Caco-2 (cell line): Measurements from ENCODE around the gene SMPX. TPM values are rescaled to one million over a fixed set of nuclear protein-coding genes. Genes with fewer than 3 reads are reported as not detected.

Source experiments
- BruUV-seq: library from RNA; stranded (reverse); fragments of 400-500 nt; replicated peaks from 2 replicates; lab custom pipeline; 2021; lab: Mats Ljungman, UMichigan
- CTCF ChIA-PET: fragments of 300-600 bp; sonication (Branson Sonifier 250); formaldehyde crosslinking; loops from one replicate; lab custom pipeline; 2022; ENCODE audit warnings: antibody characterized with exemption; lab: Charles Lee
- POLR2A ChIA-PET: fragments of 300-600 bp; sonication (Branson Sonifier 250); formaldehyde crosslinking; loops from one replicate; lab custom pipeline; 2022; ENCODE audit warnings: antibody characterized with exemption; lab: Charles Lee
- DNase-seq, 2 experiments: peaks; one replicate each; pipeline versions ENCODE4 v3.0.0 to v3.0.0-alpha.2; 2020 to 2022
- H3K27me3 ChIP-seq: replicated peaks from 2 replicates; pipeline ENCODE4 v1.6.0; 2011; ENCODE audit warnings: low read length; ENCODE audit not compliant: control insufficient read depth, insufficient read depth
- H3K36me3 ChIP-seq: 2 replicates; pipeline ENCODE4 v1.5.1; 2011; ENCODE audit warnings: low read length; ENCODE audit not compliant: control insufficient read depth, insufficient read depth
- H3K4me1 ChIP-seq: fragments of 250-450 bp; sonication (Bioruptor Pico); 2 replicates; pipeline ENCODE4 v1.5.1; 2020; ENCODE audit warnings: mild to moderate bottlenecking
- H3K4me3 ChIP-seq: 2 replicates; pipeline ENCODE4 v1.5.1; 2011; ENCODE audit warnings: low read depth, mild to moderate bottlenecking, control low read depth, low read length
- H3K9me3 ChIP-seq: fragments of 250-450 bp; sonication (Bioruptor Pico); 2 replicates; pipeline ENCODE4 v1.5.1; 2020; ENCODE audit warnings: mild to moderate bottlenecking, moderate library complexity
- H3K27ac Mint-ChIP-seq: one replicate; pipeline ENCODE4 v1.8.0; 2022; ENCODE audit warnings: mixed read lengths; ENCODE audit not compliant: unreplicated experiment
- H3K27me3 Mint-ChIP-seq: one replicate; pipeline ENCODE4 v1.8.0; 2022; ENCODE audit warnings: mixed read lengths; ENCODE audit not compliant: insufficient read depth, unreplicated experiment
- H3K36me3 Mint-ChIP-seq: one replicate; pipeline ENCODE4 v1.8.0; 2022; ENCODE audit warnings: mild to moderate bottlenecking, mixed read lengths; ENCODE audit not compliant: insufficient read depth, unreplicated experiment
- H3K4me1 Mint-ChIP-seq: one replicate; pipeline ENCODE4 v1.8.0; 2022; ENCODE audit warnings: low read depth, mixed read lengths; ENCODE audit not compliant: unreplicated experiment
- H3K4me3 Mint-ChIP-seq: one replicate; pipeline ENCODE4 v1.8.0; 2022; ENCODE audit warnings: mild to moderate bottlenecking, moderate library complexity, mixed read lengths; ENCODE audit not compliant: unreplicated experiment
- H3K9me3 Mint-ChIP-seq: one replicate; pipeline ENCODE4 v1.8.0; 2022; ENCODE audit warnings: mixed read lengths; ENCODE audit not compliant: unreplicated experiment
- intact Hi-C: fragments of 100-400 bp; cut with micrococcal nuclease; formaldehyde crosslinking; loops from one replicate; pipeline ENCODE4 v1.10.0; 2022; ENCODE audit not compliant: unreplicated experiment
- total RNA-seq: library from RNA; stranded (reverse); gene quantifications from 2 replicates; pipeline ENCODE4 v1.2.3, GENCODE V29; 2022
- TF ChIP-seq, protein P1 (sequence below), 2 experiments: fragments of 200-600 bp in 1 of 2; IDR thresholded peaks; 1 replicate in 1 of 2; 2 replicates in 1 of 2; pipeline versions ENCODE4 v1.5.1 to v1.8.0; 2011 to 2022; ENCODE audit warnings: antibody characterized with exemption in 1 of 2, control low read depth in 1 of 2, inconsistent platforms in 1 of 2, low read depth in 1 of 2, low read length in 1 of 2, mild to moderate bottlenecking in 1 of 2, moderate library complexity in 1 of 2; ENCODE audit not compliant: insufficient read depth in 1 of 2, severe bottlenecking in 1 of 2, unreplicated experiment in 1 of 2

Gene SMPX
- total RNA-seq, 1 experiment from 2014 or later: 2.9 TPM

DNA sequence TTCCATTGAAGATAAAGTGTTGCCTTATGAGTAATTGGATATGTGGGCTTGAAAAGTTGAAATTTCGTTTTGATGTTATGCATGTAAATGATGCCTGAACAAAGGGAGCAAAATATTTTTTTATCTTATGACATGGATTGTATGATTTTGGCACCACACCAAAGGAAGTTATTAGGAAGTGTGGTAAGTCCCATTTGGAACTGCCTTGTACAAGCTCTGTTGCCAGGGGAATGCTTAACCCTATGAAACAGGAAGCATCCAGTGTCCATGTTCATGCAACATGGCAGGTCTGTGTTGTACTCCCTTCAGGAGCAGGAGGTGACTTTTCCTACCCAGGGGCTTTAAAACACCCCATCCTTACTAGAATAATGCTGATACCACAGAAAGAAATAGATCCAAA lies 13.2 kb downstream of the SMPX start:
- intact Hi-C loops: loop anchor here (5.0 to 10.0 kb wide), 2 partner anchors 640 to 1217 kb away; no protein-coding TSS in a partner anchor
- TF ChIP-seq, protein P1, sequence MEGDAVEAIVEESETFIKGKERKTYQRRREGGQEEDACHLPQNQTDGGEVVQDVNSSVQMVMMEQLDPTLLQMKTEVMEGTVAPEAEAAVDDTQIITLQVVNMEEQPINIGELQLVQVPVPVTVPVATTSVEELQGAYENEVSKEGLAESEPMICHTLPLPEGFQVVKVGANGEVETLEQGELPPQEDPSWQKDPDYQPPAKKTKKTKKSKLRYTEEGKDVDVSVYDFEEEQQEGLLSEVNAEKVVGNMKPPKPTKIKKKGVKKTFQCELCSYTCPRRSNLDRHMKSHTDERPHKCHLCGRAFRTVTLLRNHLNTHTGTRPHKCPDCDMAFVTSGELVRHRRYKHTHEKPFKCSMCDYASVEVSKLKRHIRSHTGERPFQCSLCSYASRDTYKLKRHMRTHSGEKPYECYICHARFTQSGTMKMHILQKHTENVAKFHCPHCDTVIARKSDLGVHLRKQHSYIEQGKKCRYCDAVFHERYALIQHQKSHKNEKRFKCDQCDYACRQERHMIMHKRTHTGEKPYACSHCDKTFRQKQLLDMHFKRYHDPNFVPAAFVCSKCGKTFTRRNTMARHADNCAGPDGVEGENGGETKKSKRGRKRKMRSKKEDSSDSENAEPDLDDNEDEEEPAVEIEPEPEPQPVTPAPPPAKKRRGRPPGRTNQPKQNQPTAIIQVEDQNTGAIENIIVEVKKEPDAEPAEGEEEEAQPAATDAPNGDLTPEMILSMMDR (IDR thresholded peaks at IDR 0.05; ENCODE audit: insufficient read depth in 1 of 2, low read depth in 1 of 2, low read length in 1 of 2, severe bottlenecking in 1 of 2, unreplicated experiment in 1 of 2): no peak
- CTCF ChIA-PET: no interaction called here
- Histone ChIP-seq H3K9me3 (no peaks in the 10 kb centered on the region), H3K4me1 (peaks cover 54% of the 10 kb centered on the region), H3K4me3 (no peak overlapping the region), H3K36me3 (no peaks in the 10 kb centered on the region), H3K27me3 (no peaks in the 10 kb centered on the region)
- Mint-ChIP-seq H3K27ac (no peak overlapping the region), H3K9me3 (no peaks in the 10 kb centered on the region), H3K4me1 (peaks cover 15% of the 10 kb centered on the region), H3K4me3 (no peak overlapping the region), H3K27me3 (no peaks in the 10 kb centered on the region), H3K36me3 (no peaks in the 10 kb centered on the region)
- POLR2A ChIA-PET: no interaction called here
- no TSS peak for BruUV-seq
- no peak for DNase-seq

- Mint-ChIP-seq H3K4me1 (peaks cover 15% of the 10 kb centered on the region), H3K4me3 (no peak overlapping the region), H3K36me3 (no peaks in the 10 kb centered on the region), H3K27me3 (no peaks in the 10 kb centered on the region), H3K9me3 (no peaks in the 10 kb centered on the region), H3K27ac (peak overlapping the region; percentile 67)
- no peaks in the 10 kb centered on the region for H3K9me3 ChIP-seq
- no TSS peak for BruUV-seq
- peaks cover 61% of the 10 kb centered on the region for H3K4me1 ChIP-seq
- no peak for DNase-seq
- no peaks in the 10 kb centered on the region for H3K27me3 ChIP-seq
- intact Hi-C loops: loop anchor here (10.0 kb wide), 1 partner anchor 639 kb away; no protein-coding TSS in a partner anchor
- H3K4me3 ChIP-seq: no peak overlapping the region
- ChIA-PET POLR2A (no interaction called here), CTCF (no interaction called here)
- TF ChIP-seq, protein P1 (IDR thresholded peaks at IDR 0.05; ENCODE audit: insufficient read depth in 1 of 2, low read depth in 1 of 2, low read length in 1 of 2, severe bottlenecking in 1 of 2, unreplicated experiment in 1 of 2): no peak
- H3K36me3 ChIP-seq: no peaks in the 10 kb centered on the region
Measured at GRCh38 chrX:21744060-21744459, 13.9 kb downstream of the SMPX start.

- H3K4me1 Mint-ChIP-seq: peaks cover 8% of the 10 kb centered on the region
- peak overlapping the region; percentile 77 for H3K27ac Mint-ChIP-seq
- H3K4me3 Mint-ChIP-seq: no peak overlapping the region
- H3K9me3 Mint-ChIP-seq: no peaks in the 10 kb centered on the region
- H3K27me3 Mint-ChIP-seq: no peaks in the 10 kb centered on the region
- CTCF ChIA-PET: interaction anchor here (1.3 kb wide), 1 partner anchor 17 kb away, joined by 4 read pairs; no protein-coding TSS in a partner anchor
- no TSS peak for BruUV-seq
- Histone ChIP-seq H3K4me3 (no peak overlapping the region), H3K4me1 (peaks cover 65% of the 10 kb centered on the region), H3K27me3 (no peaks in the 10 kb centered on the region), H3K36me3 (no peaks in the 10 kb centered on the region), H3K9me3 (no peaks in the 10 kb centered on the region)
- intact Hi-C loops: loop anchor here (2.0 to 10.0 kb wide), 2 partner anchors 67 to 637 kb away; no protein-coding TSS in a partner anchor
- H3K36me3 Mint-ChIP-seq: no peaks in the 10 kb centered on the region
- DNase-seq: no peak
- POLR2A ChIA-PET: no interaction called here
- TF ChIP-seq, protein P1 (IDR thresholded peaks at IDR 0.05; ENCODE audit: insufficient read depth in 1 of 2, low read depth in 1 of 2, low read length in 1 of 2, severe bottlenecking in 1 of 2, unreplicated experiment in 1 of 2): no peak
Measured at GRCh38 chrX:21741869-21742701, 15.8 kb downstream of the SMPX start.
